Inferior parietal cortex (tissue), 1 donor: Measurements from ENCODE around the gene COL24A1.

Experiments
- DNase-seq: peaks from one replicate; pipeline ENCODE4 v3.0.0-alpha.2; 2016; ENCODE audit errors: extremely low spot score

The COL24A1 gene

DNA sequence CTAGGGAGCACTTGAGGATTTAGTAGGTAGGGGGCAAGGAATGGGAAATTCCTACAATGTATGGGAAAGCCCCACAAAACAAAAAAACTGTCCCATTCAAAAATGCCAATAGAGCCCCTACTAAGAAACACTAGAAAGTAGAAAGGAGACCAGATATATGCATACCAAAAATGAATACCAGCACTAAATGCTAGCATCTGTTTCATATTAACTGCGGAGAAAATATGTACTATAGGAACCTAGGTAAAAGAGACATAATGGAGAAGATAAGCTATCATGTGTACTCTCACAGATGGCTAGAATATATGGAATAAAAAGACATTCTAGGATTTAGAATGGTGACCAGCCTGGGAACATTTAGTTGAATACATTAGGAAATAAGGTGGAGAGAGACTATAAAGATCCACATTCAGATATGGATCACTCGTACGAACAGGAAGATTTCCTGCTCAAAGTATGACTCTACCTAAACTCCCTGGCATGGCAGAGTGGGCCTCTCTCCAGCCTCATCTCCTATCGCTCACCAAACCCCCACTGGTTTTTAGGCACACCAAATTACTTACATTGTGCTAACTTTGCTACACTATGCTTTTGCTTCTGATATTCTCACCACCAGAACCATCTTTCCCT lies 466.7 kb downstream of the COL24A1 start:
- DNase-seq: no peak

DNA sequence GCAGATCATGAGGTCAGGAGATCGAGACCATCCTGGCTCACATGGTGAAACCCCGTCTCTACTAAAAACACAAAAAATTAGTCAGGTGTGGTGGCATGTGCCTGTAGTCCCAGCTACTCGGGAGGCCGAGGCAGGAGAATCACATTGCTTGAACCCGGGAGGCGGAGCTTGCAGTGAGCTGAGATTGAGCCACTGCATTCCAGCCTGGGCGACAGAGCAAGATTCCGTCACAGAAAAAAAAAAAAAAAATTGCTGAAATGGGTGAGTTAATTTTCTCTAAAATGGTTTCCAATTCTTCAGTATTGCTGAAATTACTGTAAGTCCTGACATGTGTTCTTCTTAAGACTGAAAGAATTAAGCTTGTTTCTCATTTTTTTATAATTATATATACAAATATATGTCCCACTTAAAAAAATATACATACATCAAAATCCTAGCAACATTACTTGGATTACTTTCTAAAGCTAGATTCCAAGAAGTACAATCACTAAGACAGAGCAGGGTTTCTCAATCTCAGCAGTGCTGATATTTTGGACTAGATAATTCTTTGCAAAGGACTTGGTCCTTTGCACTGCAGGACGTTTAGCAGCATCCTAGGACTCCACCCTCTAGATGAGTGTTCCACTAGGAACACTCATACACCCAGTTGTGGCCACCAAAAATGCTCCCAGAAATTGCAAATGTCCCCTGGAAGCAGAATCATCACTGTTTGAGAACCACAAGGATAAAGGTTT lies 473.1 kb downstream of the COL24A1 start:
- DNase-seq: no peak

DNA sequence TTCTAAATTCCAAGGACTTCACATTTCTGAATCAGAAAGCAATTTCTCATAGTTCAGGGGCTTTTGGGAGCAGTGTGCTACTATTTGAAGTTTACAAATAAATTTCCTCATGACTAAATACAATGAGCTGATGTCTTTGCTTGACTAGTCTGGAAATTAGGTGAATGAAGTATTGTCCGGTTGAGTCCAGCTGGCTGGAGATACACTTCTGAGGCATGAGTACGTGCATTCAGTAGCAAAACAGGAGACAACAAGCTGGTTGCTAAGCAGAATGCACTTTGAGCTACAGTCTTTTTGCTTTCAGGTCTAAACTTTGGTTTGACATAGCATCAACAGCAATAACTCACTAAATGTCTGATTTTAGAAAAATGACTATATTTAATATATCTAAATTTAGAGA lies 475.5 kb downstream of the COL24A1 start:
- DNase-seq: peak; percentile 39
